BJ (cell line): ENCODE results near the gene MACF1. TPM values are rescaled to one million over a fixed set of nuclear protein-coding genes. Genes with fewer than 3 reads are reported as not detected.

Experiments
- CTCF ChIA-PET: fragments of 350-600 bp; formaldehyde crosslinking; extraction: SDS; loops from one replicate; lab custom pipeline; 2021; ENCODE audit warnings: antibody characterized with exemption, inconsistent platforms; lab: Yijun Ruan, JAX
- POLR2A ChIA-PET: fragments of 300-600 bp; sonication (Branson Sonifier 250); formaldehyde crosslinking; extraction: SDS; loops from one replicate; lab custom pipeline; 2021; ENCODE audit warnings: antibody characterized with exemption; lab: Charles Lee
- DNase-seq: peaks from one replicate; pipeline ENCODE4 v3.0.0-alpha.2; 2011; ENCODE audit warnings: low read depth
- H3K27me3 ChIP-seq: 2 replicates; pipeline ENCODE4 v1.6.0; 2011; ENCODE audit warnings: low read length; ENCODE audit not compliant: control insufficient read depth, insufficient read depth
- H3K36me3 ChIP-seq: 2 replicates; pipeline ENCODE4 v1.5.1; 2011; ENCODE audit warnings: low read length; ENCODE audit not compliant: control insufficient read depth, insufficient read depth
- H3K4me3 ChIP-seq: 2 replicates; pipeline ENCODE4 v1.5.1; 2011; ENCODE audit warnings: low read depth, mild to moderate bottlenecking, control low read depth, low read length
- polyA plus RNA-seq: library from polyadenylated mRNA; depleted of rRNA; stranded (reverse); fragments of >200 nt; gene quantifications from 2 replicates; pipeline ENCODE4 v1.2.3, GENCODE V29; 2011
- TF ChIP-seq, protein P1 (sequence below): IDR thresholded peaks from 2 replicates; pipeline ENCODE4 v1.5.1; 2011; ENCODE audit warnings: low read depth, mild to moderate bottlenecking, control low read depth, inconsistent platforms, low read length, moderate library complexity; ENCODE audit not compliant: insufficient read depth

The MACF1 gene
- polyA plus RNA-seq, 1 experiment = 57.3 TPM

GRCh38 chr1:39214998-39215873, 10.7 kb downstream of the MACF1 start:
- no peaks in the 10 kb centered on the region for H3K27me3 ChIP-seq
- ChIA-PET POLR2A (interaction anchor here (1.0 kb wide), 1 partner anchor 10 kb away, joined by 7 read pairs; the partner anchor contains the start of gene MACF1), CTCF (interaction anchor here (0.9 to 2.0 kb wide), 4 partner anchors 10 to 43 kb away, joined by 3 to 7 read pairs (median 6); partner anchors contain the start of gene MACF1)
- no peak for DNase-seq
- H3K36me3 ChIP-seq = no peaks in the 10 kb centered on the region
- TF ChIP-seq, protein P1, sequence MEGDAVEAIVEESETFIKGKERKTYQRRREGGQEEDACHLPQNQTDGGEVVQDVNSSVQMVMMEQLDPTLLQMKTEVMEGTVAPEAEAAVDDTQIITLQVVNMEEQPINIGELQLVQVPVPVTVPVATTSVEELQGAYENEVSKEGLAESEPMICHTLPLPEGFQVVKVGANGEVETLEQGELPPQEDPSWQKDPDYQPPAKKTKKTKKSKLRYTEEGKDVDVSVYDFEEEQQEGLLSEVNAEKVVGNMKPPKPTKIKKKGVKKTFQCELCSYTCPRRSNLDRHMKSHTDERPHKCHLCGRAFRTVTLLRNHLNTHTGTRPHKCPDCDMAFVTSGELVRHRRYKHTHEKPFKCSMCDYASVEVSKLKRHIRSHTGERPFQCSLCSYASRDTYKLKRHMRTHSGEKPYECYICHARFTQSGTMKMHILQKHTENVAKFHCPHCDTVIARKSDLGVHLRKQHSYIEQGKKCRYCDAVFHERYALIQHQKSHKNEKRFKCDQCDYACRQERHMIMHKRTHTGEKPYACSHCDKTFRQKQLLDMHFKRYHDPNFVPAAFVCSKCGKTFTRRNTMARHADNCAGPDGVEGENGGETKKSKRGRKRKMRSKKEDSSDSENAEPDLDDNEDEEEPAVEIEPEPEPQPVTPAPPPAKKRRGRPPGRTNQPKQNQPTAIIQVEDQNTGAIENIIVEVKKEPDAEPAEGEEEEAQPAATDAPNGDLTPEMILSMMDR = no peak
- no peak overlapping the region for H3K4me3 ChIP-seq

DNA sequence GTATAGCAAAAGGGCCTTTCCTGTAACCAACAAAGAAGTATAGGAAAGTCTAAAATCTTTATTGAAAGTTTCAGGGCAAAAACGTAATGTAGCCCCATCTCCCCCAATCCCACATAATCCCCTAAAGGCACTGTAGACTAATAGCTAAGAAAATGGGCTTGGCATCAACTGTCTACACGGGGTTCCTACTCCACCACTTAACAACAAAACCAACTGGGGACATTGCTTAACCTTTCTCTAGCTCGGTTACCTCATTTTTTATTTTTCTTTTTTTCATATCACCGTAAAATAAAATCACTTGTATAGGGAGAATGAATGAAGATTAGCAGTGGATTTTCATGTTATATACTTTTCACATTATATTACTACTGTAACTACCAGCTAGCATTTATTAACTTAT, 12.3 kb downstream of the MACF1 start:
- DNase-seq = no peak
- CTCF ChIA-PET = no interaction called here
- POLR2A ChIA-PET = no interaction called here
- Histone ChIP-seq H3K4me3 (no peak overlapping the region), H3K27me3 (no peaks in the 10 kb centered on the region), H3K36me3 (no peaks in the 10 kb centered on the region)
- TF ChIP-seq, protein P1 = no peak

DNA sequence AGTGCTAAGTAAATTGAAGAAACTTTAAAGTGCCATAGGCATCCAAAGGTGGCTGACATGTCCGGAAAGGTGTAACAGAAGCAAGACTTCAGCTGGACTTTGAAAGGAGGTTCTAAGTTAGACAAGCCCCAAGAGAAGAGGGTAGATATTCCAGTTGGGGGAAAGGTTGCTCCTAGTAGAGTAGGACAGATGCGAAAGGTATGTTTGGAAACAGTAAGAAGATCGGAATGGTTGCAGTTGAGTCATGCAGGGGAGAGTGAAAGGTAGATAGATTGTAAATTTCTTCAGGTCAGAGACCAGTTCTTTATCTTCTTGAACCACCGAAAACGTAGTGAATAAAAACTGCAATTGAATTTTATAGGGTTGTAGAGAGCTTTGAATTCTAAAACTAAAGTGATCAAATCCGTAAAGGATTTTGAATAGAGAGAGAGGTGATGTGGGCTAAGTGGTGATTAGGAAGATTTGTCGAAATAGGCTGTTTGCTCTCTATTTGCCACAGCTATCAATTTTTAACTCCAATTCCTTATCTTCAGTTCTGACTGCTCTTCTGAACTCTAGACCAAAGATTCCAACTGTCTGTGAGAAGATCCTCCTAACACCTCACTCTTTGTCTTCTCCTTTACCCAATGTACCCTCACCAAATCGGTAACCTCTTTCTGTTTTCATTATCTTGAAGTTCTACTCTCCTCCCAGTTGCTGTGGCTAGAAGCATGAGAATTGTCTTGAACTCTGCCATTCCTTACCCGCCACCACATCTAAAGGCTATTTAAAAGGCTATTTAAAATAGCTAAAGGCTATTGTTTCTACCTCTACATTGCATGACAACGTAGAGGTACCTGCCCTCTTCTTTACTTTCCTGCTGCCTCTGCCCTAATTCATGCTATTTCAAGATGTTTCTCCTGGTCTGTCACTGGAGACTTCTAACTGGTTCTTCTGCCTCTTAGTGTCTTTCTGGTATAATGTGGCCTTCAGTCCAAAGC, 16.7 kb downstream of the MACF1 start:
- ChIA-PET POLR2A (no interaction called here), CTCF (interaction anchor here (1.4 kb wide), 1 partner anchor 15 kb away, joined by 3 read pairs; no protein-coding TSS in a partner anchor)
- H3K27me3 ChIP-seq = no peaks in the 10 kb centered on the region
- no peaks in the 10 kb centered on the region; the same call in 1 of the 2 replicates for H3K36me3 ChIP-seq
- TF ChIP-seq, protein P1 = no peak
- no peak for DNase-seq
- no peak overlapping the region for H3K4me3 ChIP-seq

- TF ChIP-seq, protein P1 = no peak
- Histone ChIP-seq H3K27me3 (no peaks in the 10 kb centered on the region), H3K4me3 (no peak overlapping the region), H3K36me3 (no peaks in the 10 kb centered on the region; the same call in 1 of the 2 replicates)
- CTCF ChIA-PET = no interaction called here
- POLR2A ChIA-PET = no interaction called here
- no peak for DNase-seq
Measured at GRCh38 chr1:39224295-39224829, 19.9 kb downstream of the MACF1 start.
